Mesenchymal stem cell (in vitro differentiated cells and primary cell): ENCODE results near the gene IL18BP.

Experiments
- DNase-seq: peaks from one replicate; pipeline ENCODE4 v3.0.0-alpha.2; 2013
- H2AFZ ChIP-seq: one replicate; pipeline ENCODE4 v1.6.1; 2013; ENCODE audit warnings: low read depth, mild to moderate bottlenecking, control low read depth, inconsistent platforms, low read length, moderate library complexity
- H2AK5ac ChIP-seq: 2 replicates; pipeline ENCODE4 v1.6.1; 2013; ENCODE audit warnings: low read length, moderate library complexity, mild to moderate bottlenecking, inconsistent platforms; ENCODE audit not compliant: severe bottlenecking
- H2BK120ac ChIP-seq: one replicate; pipeline ENCODE4 v1.6.1; 2013; ENCODE audit warnings: low read depth, mild to moderate bottlenecking, inconsistent platforms, low read length, moderate library complexity
- H2BK12ac ChIP-seq, 2 experiments: one replicate each; pipeline ENCODE4 v1.6.1; 2013; ENCODE audit warnings: inconsistent platforms in 2 of 2, low read length in 2 of 2, mild to moderate bottlenecking in 2 of 2, moderate library complexity in 2 of 2, control low read depth in 1 of 2
- H2BK15ac ChIP-seq: one replicate; pipeline ENCODE4 v1.6.1; 2013; ENCODE audit warnings: mild to moderate bottlenecking, low read depth, inconsistent platforms; ENCODE audit not compliant: poor library complexity, severe bottlenecking
- H2BK5ac ChIP-seq: 2 replicates; pipeline ENCODE4 v1.6.1; 2013; ENCODE audit warnings: low read depth, mild to moderate bottlenecking, low read length, control low read depth, inconsistent platforms; ENCODE audit not compliant: poor library complexity, severe bottlenecking
- H3K14ac ChIP-seq, 2 experiments: one replicate each; pipeline ENCODE4 v1.6.1; 2013; ENCODE audit warnings: inconsistent platforms in 2 of 2, low read length in 2 of 2, control low read depth in 1 of 2, mild to moderate bottlenecking in 1 of 2, moderate library complexity in 1 of 2
- H3K18ac ChIP-seq, 2 experiments: one replicate each; pipeline ENCODE4 v1.6.1; 2013; ENCODE audit warnings: inconsistent platforms in 2 of 2, low read length in 2 of 2, control low read depth in 1 of 2, low read depth in 1 of 2, mild to moderate bottlenecking in 1 of 2
- H3K23ac ChIP-seq, 2 experiments: one replicate each; pipeline ENCODE4 v1.6.1; 2013; ENCODE audit warnings: inconsistent platforms in 2 of 2, low read length in 2 of 2, mild to moderate bottlenecking in 2 of 2, moderate library complexity in 2 of 2, control low read depth in 1 of 2
- H3K27ac ChIP-seq: 2 replicates; pipeline ENCODE4 v1.5.1; 2013; ENCODE audit warnings: mild to moderate bottlenecking, moderate library complexity, low read length, control low read depth, inconsistent platforms; ENCODE audit not compliant: poor library complexity, severe bottlenecking
- H3K27me3 ChIP-seq, 2 experiments: 2 replicates each; pipeline versions ENCODE4 v1.6.1 to v1.7.0; 2013; ENCODE audit warnings: low read length in 2 of 2, mild to moderate bottlenecking in 2 of 2, moderate library complexity in 2 of 2, control low read depth in 1 of 2, inconsistent platforms in 1 of 2; ENCODE audit not compliant: control insufficient read depth in 1 of 2, insufficient read depth in 1 of 2
- H3K36me3 ChIP-seq, 2 experiments: 2 replicates each; pipeline versions ENCODE4 v1.6.1 to v1.7.0; 2013; ENCODE audit warnings: low read length in 2 of 2, control low read depth in 1 of 2, inconsistent platforms in 1 of 2, low read depth in 1 of 2, mild to moderate bottlenecking in 1 of 2; ENCODE audit not compliant: insufficient read depth in 2 of 2, control insufficient read depth in 1 of 2
- H3K4ac ChIP-seq, 2 experiments: one replicate each; pipeline ENCODE4 v1.6.1; 2013; ENCODE audit warnings: inconsistent platforms in 2 of 2, low read length in 2 of 2, mild to moderate bottlenecking in 2 of 2, moderate library complexity in 2 of 2, control low read depth in 1 of 2, low read depth in 1 of 2
- H3K4me1 ChIP-seq: 2 replicates; pipeline ENCODE4 v1.6.1; 2013; ENCODE audit warnings: low read depth, low read length, control low read depth; ENCODE audit not compliant: control insufficient read depth, insufficient read depth
- H3K4me2 ChIP-seq: 2 replicates; pipeline ENCODE4 v1.6.1; 2013; ENCODE audit warnings: low read length, mild to moderate bottlenecking, inconsistent platforms; ENCODE audit not compliant: poor library complexity, severe bottlenecking
- H3K4me3 ChIP-seq, 2 experiments: 2 replicates each; pipeline versions ENCODE4 v1.5.1 to v1.7.0; 2013; ENCODE audit warnings: low read length in 2 of 2, mild to moderate bottlenecking in 2 of 2, control low read depth in 1 of 2, low read depth in 1 of 2; ENCODE audit not compliant: insufficient read depth in 1 of 2
- H3K79me1 ChIP-seq: replicated peaks from 2 replicates; pipeline ENCODE4 v1.6.1; 2013; ENCODE audit warnings: mild to moderate bottlenecking, control low read depth, low read length, inconsistent platforms; ENCODE audit not compliant: poor library complexity, severe bottlenecking
- H3K9ac ChIP-seq: 2 replicates; pipeline ENCODE4 v1.7.0; 2013; ENCODE audit warnings: mild to moderate bottlenecking, low read length, moderate library complexity
- H3K9me3 ChIP-seq: 2 replicates; pipeline ENCODE4 v1.7.0; 2013; ENCODE audit warnings: mild to moderate bottlenecking, low read length; ENCODE audit not compliant: control insufficient read depth
- H4K8ac ChIP-seq: one replicate; pipeline ENCODE4 v1.6.1; 2013; ENCODE audit warnings: inconsistent platforms, mild to moderate bottlenecking, low read length, moderate library complexity
- H4K91ac ChIP-seq: one replicate; pipeline ENCODE4 v1.6.1; 2013; ENCODE audit warnings: mild to moderate bottlenecking, low read length, inconsistent platforms
- WGBS: methylation state at CpG from one replicate; pipeline ENCODE4 v1.1.7; 2013; ENCODE audit warnings: mixed read lengths; 5-methylcytosine and 5-hydroxymethylcytosine counted together

The IL18BP gene

DNA sequence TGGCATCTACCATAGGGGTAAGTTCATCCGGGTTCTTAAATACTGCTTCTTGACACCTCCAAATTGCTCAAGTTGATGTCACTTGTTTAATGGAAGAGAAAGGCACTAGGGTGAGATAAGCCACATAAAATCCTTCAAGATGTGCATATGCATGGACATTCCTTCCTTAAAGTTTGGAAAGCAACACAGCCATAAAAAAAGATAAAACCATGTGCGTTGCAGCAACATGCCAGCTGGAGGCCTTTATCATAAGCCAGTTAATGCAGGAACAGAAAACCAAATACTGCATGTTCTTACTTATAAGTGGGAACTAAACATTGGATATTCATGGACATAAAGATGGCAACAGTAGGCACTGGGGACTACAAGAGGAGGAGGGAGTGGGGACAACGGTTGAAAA, 8.0 kb upstream of the IL18BP start:
- Histone ChIP-seq H3K23ac (no peak overlapping the region), H3K18ac (no peak overlapping the region), H3K4ac (no peak overlapping the region), H3K4me1 (peaks cover 2% of the 10 kb centered on the region), H3K79me1 (peaks cover 21% of the 10 kb centered on the region), H2BK15ac (no peak overlapping the region), H3K27me3 (no peaks in the 10 kb centered on the region), H4K91ac (no peak overlapping the region), H2AFZ (no peak overlapping the region), H2BK12ac (no peak overlapping the region), H3K9ac (no peak overlapping the region), H3K36me3 (peaks cover 22 to 35% of the 10 kb centered on the region in 2 experiments), H3K27ac (no peak overlapping the region), H3K4me2 (no peak overlapping the region), H2AK5ac (no peak overlapping the region), H2BK5ac (no peak overlapping the region), H3K9me3 (no peaks in the 10 kb centered on the region), H2BK120ac (no peak overlapping the region), H3K14ac (no peak overlapping the region), H4K8ac (no peak overlapping the region), H3K4me3 (no peak overlapping the region)
- no peak for DNase-seq
- WGBS = 80% methylated on average over 3 of the region's 3 CpGs

- no peak for DNase-seq
- Histone ChIP-seq H3K4ac (no peak overlapping the region), H3K4me2 (no peak overlapping the region), H3K79me1 (peaks cover 24% of the 10 kb centered on the region), H3K36me3 (peaks cover 27 to 32% of the 10 kb centered on the region in 2 experiments), H3K18ac (no peak overlapping the region), H4K8ac (no peak overlapping the region), H3K14ac (no peak overlapping the region), H3K27me3 (no peaks in the 10 kb centered on the region), H3K27ac (no peak overlapping the region), H3K4me1 (peaks cover 2% of the 10 kb centered on the region), H3K9ac (no peak overlapping the region), H3K23ac (no peak overlapping the region), H2BK120ac (no peak overlapping the region), H4K91ac (no peak overlapping the region), H2BK15ac (no peak overlapping the region), H3K4me3 (no peak overlapping the region), H3K9me3 (no peaks in the 10 kb centered on the region), H2BK12ac (no peak overlapping the region), H2AK5ac (no peak overlapping the region), H2AFZ (no peak overlapping the region), H2BK5ac (no peak overlapping the region)
- 99% methylated on average over 3 of the region's 3 CpGs for WGBS
Measured at GRCh38 chr11:71991494-71991893, 7.2 kb upstream of the IL18BP start.

GRCh38 chr11:71992136-71992730, 6.5 kb upstream of the IL18BP start:
- H3K4ac ChIP-seq = no peak overlapping the region
- H3K9ac ChIP-seq = no peak overlapping the region
- no peak overlapping the region for H3K14ac ChIP-seq
- no peak overlapping the region for H3K18ac ChIP-seq
- no peak overlapping the region for H2AFZ ChIP-seq
- no peak overlapping the region for H3K4me3 ChIP-seq
- H2BK120ac ChIP-seq = no peak overlapping the region
- H2AK5ac ChIP-seq = no peak overlapping the region
- peaks cover 32 to 34% of the 10 kb centered on the region in 2 experiments for H3K36me3 ChIP-seq
- H3K23ac ChIP-seq = no peak overlapping the region
- H2BK5ac ChIP-seq = no peak overlapping the region
- WGBS = 87% methylated on average over 2 of the region's 3 CpGs
- peaks cover 27% of the 10 kb centered on the region for H3K79me1 ChIP-seq
- no peak overlapping the region for H3K4me2 ChIP-seq
- no peak overlapping the region for H4K8ac ChIP-seq
- no peaks in the 10 kb centered on the region for H3K27me3 ChIP-seq
- H3K27ac ChIP-seq = no peak overlapping the region
- peaks cover 2% of the 10 kb centered on the region for H3K4me1 ChIP-seq
- no peak for DNase-seq
- no peaks in the 10 kb centered on the region for H3K9me3 ChIP-seq
- H2BK12ac ChIP-seq = no peak overlapping the region
- no peak overlapping the region for H2BK15ac ChIP-seq
- no peak overlapping the region for H4K91ac ChIP-seq

- Histone ChIP-seq H3K79me1 (peaks cover 36% of the 10 kb centered on the region), H3K9ac (no peak overlapping the region), H2BK5ac (no peak overlapping the region), H2AK5ac (no peak overlapping the region), H3K36me3 (peaks cover 28 to 48% of the 10 kb centered on the region in 2 experiments), H3K4me2 (no peak overlapping the region), H3K18ac (no peak overlapping the region), H4K8ac (no peak overlapping the region), H3K4me3 (no peak overlapping the region), H2BK120ac (no peak overlapping the region), H2AFZ (no peak overlapping the region), H3K9me3 (no peaks in the 10 kb centered on the region), H3K27me3 (no peaks in the 10 kb centered on the region), H3K23ac (no peak overlapping the region), H3K27ac (no peak overlapping the region), H2BK12ac (no peak overlapping the region), H3K4me1 (peaks cover 15% of the 10 kb centered on the region), H3K4ac (no peak overlapping the region), H2BK15ac (no peak overlapping the region), H4K91ac (no peak overlapping the region), H3K14ac (no peak overlapping the region)
- no peak for DNase-seq
- WGBS = 97% methylated on average over 3 of the region's 3 CpGs
Measured at GRCh38 chr11:71994786-71995185, 3.9 kb upstream of the IL18BP start.
